ENCODE results near the gene BLOC1S2.
A peak's percentile ranks its signal among the peaks of the same experiment; 100 is the strongest.
"Not testable (repeated sequence)": the region's sequence is repeated elsewhere in the genome, so short reads cannot be mapped to it uniquely, and the experiment has no call there.

The BLOC1S2 gene

DNA sequence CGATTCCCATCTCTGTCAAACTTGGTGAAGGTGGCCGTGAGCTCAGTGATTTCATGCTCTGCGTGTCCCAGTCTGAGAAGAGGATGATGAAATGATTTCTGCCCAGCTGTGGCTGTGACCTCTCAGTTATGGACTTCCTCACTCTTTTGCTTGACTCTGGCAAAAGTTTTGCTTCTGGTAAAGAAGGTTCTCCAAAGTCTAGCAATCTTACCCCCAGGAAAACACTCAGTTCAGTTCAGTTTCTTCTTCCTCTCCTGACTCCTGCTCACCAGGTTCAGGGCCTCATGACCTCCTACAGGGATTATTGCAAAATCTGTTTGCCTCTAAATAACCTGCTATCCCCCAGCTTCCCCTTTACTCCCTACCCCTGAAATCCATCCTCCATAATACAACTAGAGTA lies 4.9 kb upstream of the BLOC1S2 start:
- H3K36me3 ChIP-seq (ENCODE audit: control insufficient read depth in 2 of 2, insufficient read depth in 2 of 2, low read length in 2 of 2) = no peaks in the 10 kb centered on the region
- no peak overlapping the region for H3K27ac ChIP-seq (ENCODE audit: low read length)
- H3K9ac ChIP-seq (ENCODE audit: low read length in 2 of 2) = no peak overlapping the region
- peaks cover 3% of the 10 kb centered on the region for H3K4me1 ChIP-seq (ENCODE audit: control insufficient read depth, insufficient read depth, low read length)
- H3K27me3 ChIP-seq (ENCODE audit: control insufficient read depth in 1 of 2, insufficient read depth in 2 of 2, low read length in 2 of 2) = peaks cover 0 to 10% of the 10 kb centered on the region in 2 donors
- H3K9me3 ChIP-seq (ENCODE audit: control insufficient read depth in 2 of 2, low read length in 2 of 2) = no peaks in the 10 kb centered on the region
- H3K4me3 ChIP-seq (ENCODE audit: low read length in 2 of 2) = no peak overlapping the region

GRCh38 chr10:100289641-100290040 lies 3.2 kb upstream of the BLOC1S2 start:
- Histone ChIP-seq H3K4me3 (ENCODE audit: low read length in 2 of 2) (no peak overlapping the region), H3K27ac (ENCODE audit: low read length) (no peak overlapping the region), H3K27me3 (ENCODE audit: control insufficient read depth in 1 of 2, insufficient read depth in 2 of 2, low read length in 2 of 2) (peaks cover 0 to 5% of the 10 kb centered on the region in 2 donors), H3K4me1 (ENCODE audit: control insufficient read depth, insufficient read depth, low read length) (peaks cover 9% of the 10 kb centered on the region), H3K9me3 (ENCODE audit: control insufficient read depth in 2 of 2, low read length in 2 of 2) (no peaks in the 10 kb centered on the region), H3K9ac (ENCODE audit: low read length in 2 of 2) (no peak overlapping the region), H3K36me3 (ENCODE audit: control insufficient read depth in 2 of 2, insufficient read depth in 2 of 2, low read length in 2 of 2) (no peaks in the 10 kb centered on the region)

- H3K27me3 ChIP-seq (ENCODE audit: control insufficient read depth in 1 of 2, insufficient read depth in 2 of 2, low read length in 2 of 2) = no peaks in the 10 kb centered on the region
- H3K27ac ChIP-seq (ENCODE audit: low read length) = no peak overlapping the region
- H3K4me3 ChIP-seq (ENCODE audit: low read length in 2 of 2) = no peak overlapping the region
- peaks cover 0 to 4% of the 10 kb centered on the region in 2 donors for H3K36me3 ChIP-seq (ENCODE audit: control insufficient read depth in 2 of 2, insufficient read depth in 2 of 2, low read length in 2 of 2)
- no peak overlapping the region for H3K9ac ChIP-seq (ENCODE audit: low read length in 2 of 2)
- H3K9me3 ChIP-seq (ENCODE audit: control insufficient read depth in 2 of 2, low read length in 2 of 2) = no peaks in the 10 kb centered on the region
- H3K4me1 ChIP-seq (ENCODE audit: control insufficient read depth, insufficient read depth, low read length) = peaks cover 9% of the 10 kb centered on the region
Observed at GRCh38 chr10:100288196-100288595, 1.7 kb upstream of the BLOC1S2 start.

DNA sequence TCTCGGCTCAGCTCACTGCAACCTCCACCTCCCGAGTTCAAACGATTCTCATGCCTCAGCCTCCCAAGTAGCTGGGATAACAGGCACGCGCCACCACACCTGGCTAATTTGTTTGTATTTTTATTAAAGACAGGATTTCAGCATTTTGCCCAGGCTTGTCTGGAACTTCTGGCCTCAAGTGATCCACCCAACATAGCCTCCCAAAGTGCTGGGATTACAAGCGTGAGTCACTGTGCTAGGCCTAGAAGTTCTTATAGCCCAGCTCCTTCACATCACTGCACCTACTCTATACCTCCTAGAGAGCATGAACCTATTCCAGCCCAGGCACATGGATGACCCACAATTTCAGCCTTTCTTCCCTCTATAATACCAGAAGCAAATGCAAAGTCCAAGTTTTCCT lies 1.3 kb upstream of the BLOC1S2 start:
- Histone ChIP-seq H3K36me3 (ENCODE audit: control insufficient read depth in 2 of 2, insufficient read depth in 2 of 2, low read length in 2 of 2) (peaks cover 0 to 4% of the 10 kb centered on the region in 2 donors), H3K27ac (ENCODE audit: low read length) (no peak overlapping the region), H3K4me1 (ENCODE audit: control insufficient read depth, insufficient read depth, low read length) (peaks cover 9% of the 10 kb centered on the region), H3K4me3 (ENCODE audit: low read length in 2 of 2) (no peak overlapping the region), H3K27me3 (ENCODE audit: control insufficient read depth in 1 of 2, insufficient read depth in 2 of 2, low read length in 2 of 2) (no peaks in the 10 kb centered on the region), H3K9me3 (ENCODE audit: control insufficient read depth in 2 of 2, low read length in 2 of 2) (no peaks in the 10 kb centered on the region), H3K9ac (ENCODE audit: low read length in 2 of 2) (no peak overlapping the region)

DNA sequence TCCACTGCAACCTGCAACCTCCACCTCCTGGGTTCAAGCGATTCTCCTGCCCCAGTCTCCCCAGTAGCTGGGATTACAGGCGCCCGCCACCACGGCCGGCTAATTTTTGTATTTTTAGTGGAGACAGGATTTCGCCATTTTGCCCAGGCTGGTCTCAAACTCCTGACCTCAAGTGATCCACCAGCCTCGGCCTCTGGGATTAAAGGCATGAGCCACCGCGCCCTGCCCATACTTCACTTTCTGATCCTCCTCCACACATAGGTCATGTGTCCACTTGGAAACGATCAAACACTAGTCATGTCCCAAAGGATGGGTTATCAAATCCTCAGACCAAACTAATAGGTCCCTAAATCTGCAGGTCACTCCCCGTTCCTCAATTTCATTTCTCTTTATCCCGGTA lies 1.2 kb downstream of the BLOC1S2 start:
- Histone ChIP-seq H3K9ac (ENCODE audit: low read length in 2 of 2) (peak overlapping the region; percentile 96 to 97), H3K27ac (ENCODE audit: low read length) (peak overlapping the region; percentile 94), H3K4me3 (ENCODE audit: low read length in 2 of 2) (peak overlapping the region; percentile 98)
- H3K4me1 ChIP-seq (ENCODE audit: control insufficient read depth, insufficient read depth, low read length); H3K27me3 ChIP-seq (ENCODE audit: control insufficient read depth in 1 of 2, insufficient read depth in 2 of 2, low read length in 2 of 2); H3K36me3 ChIP-seq (ENCODE audit: control insufficient read depth in 2 of 2, insufficient read depth in 2 of 2, low read length in 2 of 2); H3K9me3 ChIP-seq (ENCODE audit: control insufficient read depth in 2 of 2, low read length in 2 of 2): not testable (repeated sequence)

DNA sequence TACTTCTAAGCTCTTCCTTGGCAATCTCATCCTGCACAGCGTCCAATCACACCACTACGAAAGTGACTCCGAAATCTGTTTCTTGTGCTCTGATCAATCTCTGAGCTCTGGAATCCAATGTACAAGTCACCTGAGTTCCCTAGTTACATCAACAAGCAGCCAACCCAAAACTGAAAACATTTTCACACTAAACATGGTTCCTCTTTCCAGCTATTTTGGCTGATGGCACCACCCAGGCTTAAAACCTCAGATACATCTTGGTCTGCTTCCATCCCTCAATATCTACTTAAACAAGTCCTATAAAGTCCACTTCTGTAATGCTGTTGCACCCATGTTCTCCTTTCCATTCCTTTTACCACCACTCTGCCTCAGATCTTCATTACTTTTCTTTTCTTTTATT lies 3.6 kb downstream of the BLOC1S2 start:
- Histone ChIP-seq H3K9me3 (ENCODE audit: control insufficient read depth in 2 of 2, low read length in 2 of 2) (no peaks in the 10 kb centered on the region), H3K4me1 (ENCODE audit: control insufficient read depth, insufficient read depth, low read length) (peaks cover 9% of the 10 kb centered on the region), H3K27ac (ENCODE audit: low read length) (no peak overlapping the region), H3K36me3 (ENCODE audit: control insufficient read depth in 2 of 2, insufficient read depth in 2 of 2, low read length in 2 of 2) (peaks cover 14 to 22% of the 10 kb centered on the region in 2 donors), H3K27me3 (ENCODE audit: control insufficient read depth in 1 of 2, insufficient read depth in 2 of 2, low read length in 2 of 2) (no peaks in the 10 kb centered on the region), H3K9ac (ENCODE audit: low read length in 2 of 2) (no peak overlapping the region), H3K4me3 (ENCODE audit: low read length in 2 of 2) (no peak overlapping the region)

GRCh38 chr10:100276971-100277370 lies 9.5 kb downstream of the BLOC1S2 start:
- not testable (repeated sequence) for H3K4me1 ChIP-seq (ENCODE audit: control insufficient read depth, insufficient read depth, low read length); H3K27me3 ChIP-seq (ENCODE audit: control insufficient read depth in 1 of 2, insufficient read depth in 2 of 2, low read length in 2 of 2); H3K4me3 ChIP-seq (ENCODE audit: low read length in 2 of 2); H3K9me3 ChIP-seq (ENCODE audit: control insufficient read depth in 2 of 2, low read length in 2 of 2); H3K9ac ChIP-seq (ENCODE audit: low read length in 2 of 2); H3K27ac ChIP-seq (ENCODE audit: low read length)
- H3K36me3 ChIP-seq (ENCODE audit: control insufficient read depth in 2 of 2, insufficient read depth in 2 of 2, low read length in 2 of 2) = peaks cover 26 to 28% of the 10 kb centered on the region in 2 donors

DNA sequence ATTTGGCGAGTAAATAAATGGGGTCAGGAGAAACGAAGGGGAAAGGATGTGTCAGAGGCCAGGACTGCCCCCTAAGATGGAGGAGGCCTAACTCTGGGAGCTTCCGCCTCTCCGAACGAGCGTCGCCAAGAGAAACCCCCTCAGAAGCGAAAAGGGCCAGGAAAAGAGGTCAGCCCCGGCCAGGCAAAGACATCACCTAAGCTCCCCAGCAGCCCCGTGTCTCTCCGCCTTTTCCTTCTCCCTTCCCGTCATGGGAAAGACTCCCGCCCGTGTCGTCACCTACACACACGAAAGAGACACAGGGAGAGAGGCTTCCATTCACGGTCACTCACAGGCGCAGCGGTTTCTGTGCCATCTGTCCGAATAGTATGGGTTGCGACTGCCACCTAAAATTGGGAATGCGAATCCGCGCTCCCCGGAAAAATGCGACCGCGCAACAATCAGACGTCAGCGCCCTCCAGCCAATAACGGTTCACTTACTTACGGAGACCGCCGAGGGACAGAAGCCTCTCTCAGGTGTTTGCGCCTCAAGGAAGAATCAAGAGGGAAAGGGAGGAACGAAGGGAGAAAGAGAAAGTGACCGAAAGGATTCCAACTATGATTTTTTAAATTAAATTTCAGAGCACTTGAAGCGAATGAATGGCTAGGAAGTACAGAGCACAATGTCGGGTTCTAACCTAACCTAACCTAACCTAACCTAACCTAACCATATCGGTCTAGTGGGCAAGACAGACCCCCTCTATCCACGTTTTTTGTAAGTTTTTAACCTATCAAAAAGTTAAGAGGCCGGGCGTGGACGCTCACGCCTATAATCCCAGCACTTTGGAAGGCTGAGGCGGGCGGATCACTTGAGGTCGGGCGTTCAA lies 19.0 kb downstream of the BLOC1S2 start, which contains the start of gene CWF19L1:
CWF19L1 (minus strand) TSS at position 400 of the 866 bp plus-strand sequence; CDS start at position 355, 45 bp downstream.
- no peaks in the 10 kb centered on the region for H3K9me3 ChIP-seq (ENCODE audit: control insufficient read depth in 2 of 2, low read length in 2 of 2)
- H3K4me3 ChIP-seq (ENCODE audit: low read length in 2 of 2) = peak within 1 kb of the TSS; percentile 95 to 100
- H3K4me1 ChIP-seq (ENCODE audit: control insufficient read depth, insufficient read depth, low read length) = peaks cover 12% of the 10 kb centered on the region
- H3K9ac ChIP-seq (ENCODE audit: low read length in 2 of 2) = peak within 1 kb of the TSS; percentile 97 to 99
- no peaks in the 10 kb centered on the region for H3K27me3 ChIP-seq (ENCODE audit: control insufficient read depth in 1 of 2, insufficient read depth in 2 of 2, low read length in 2 of 2)
- H3K36me3 ChIP-seq (ENCODE audit: control insufficient read depth in 2 of 2, insufficient read depth in 2 of 2, low read length in 2 of 2) = peaks cover 0 to 2% of the 10 kb centered on the region in 2 donors
- H3K27ac ChIP-seq (ENCODE audit: low read length) = peak within 1 kb of the TSS; percentile 77

GRCh38 chr10:100265821-100266485 lies 20.5 kb downstream of the BLOC1S2 start:
- no peak overlapping the region for H3K9ac ChIP-seq (ENCODE audit: low read length in 2 of 2)
- H3K9me3 ChIP-seq (ENCODE audit: control insufficient read depth in 2 of 2, low read length in 2 of 2) = no peaks in the 10 kb centered on the region

DNA sequence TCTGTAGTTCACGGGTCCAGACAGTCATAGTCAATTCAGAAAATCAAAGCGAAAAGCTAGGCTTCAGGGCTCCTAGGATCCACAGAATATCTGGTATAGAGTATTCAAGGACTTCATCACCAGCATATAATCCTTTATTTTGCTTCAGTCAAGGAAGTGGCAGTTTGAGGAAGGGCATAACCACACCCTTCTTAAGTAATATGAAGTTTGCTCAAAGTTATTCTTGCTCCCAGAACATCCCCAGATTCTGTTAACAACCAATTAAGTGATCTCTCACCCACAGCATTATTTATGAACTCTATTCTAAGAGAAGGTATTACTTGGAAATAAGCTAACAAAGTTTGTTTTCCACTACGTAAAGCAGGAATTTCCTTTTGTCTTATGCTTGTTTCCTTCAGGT lies 32.3 kb downstream of the BLOC1S2 start:
- Histone ChIP-seq H3K4me3 (ENCODE audit: low read length in 2 of 2) (no peak overlapping the region), H3K27ac (ENCODE audit: low read length) (no peak overlapping the region), H3K36me3 (ENCODE audit: control insufficient read depth in 2 of 2, insufficient read depth in 2 of 2, low read length in 2 of 2) (peaks cover 46 to 47% of the 10 kb centered on the region in 2 donors), H3K27me3 (ENCODE audit: control insufficient read depth in 1 of 2, insufficient read depth in 2 of 2, low read length in 2 of 2) (no peaks in the 10 kb centered on the region), H3K9ac (ENCODE audit: low read length in 2 of 2) (no peak overlapping the region), H3K4me1 (ENCODE audit: control insufficient read depth, insufficient read depth, low read length) (no peaks in the 10 kb centered on the region), H3K9me3 (ENCODE audit: control insufficient read depth in 2 of 2, low read length in 2 of 2) (no peaks in the 10 kb centered on the region)

More at GRCh38 chr10:100265821-100266485, 20.5 kb downstream of the BLOC1S2 start:
- H3K36me3 ChIP-seq (ENCODE audit: control insufficient read depth in 2 of 2, insufficient read depth in 2 of 2, low read length in 2 of 2) = peaks cover 0 to 6% of the 10 kb centered on the region in 2 donors
- no peaks in the 10 kb centered on the region for H3K27me3 ChIP-seq (ENCODE audit: control insufficient read depth in 1 of 2, insufficient read depth in 2 of 2, low read length in 2 of 2)
- no peak overlapping the region for H3K27ac ChIP-seq (ENCODE audit: low read length)
- H3K4me1 ChIP-seq (ENCODE audit: control insufficient read depth, insufficient read depth, low read length) = peaks cover 12% of the 10 kb centered on the region
- H3K4me3 ChIP-seq (ENCODE audit: low read length in 2 of 2) = peak overlapping the region in 1 of 2 donors; percentile 100
